Measurements from ENCODE around the gene BICC1. TPM values are rescaled to one million over a fixed set of nuclear protein-coding genes. Genes with fewer than 3 reads are reported as not detected.

Gene BICC1
- total RNA-seq, 1 experiment from 2014 or later, result 0.57 TPM

GRCh38 chr10:58867683-58868082, 355.0 kb downstream of the BICC1 start:
- no peak overlapping the region for H3K27ac Mint-ChIP-seq
- H3K4me1 Mint-ChIP-seq, result no peaks in the 10 kb centered on the region

More at GRCh38 chr10:58867683-58868082, 355.0 kb downstream of the BICC1 start:
- Histone ChIP-seq H2AFZ (ENCODE audit: low read length) (no peak overlapping the region), H3K79me1 (ENCODE audit: insufficient read depth, low read depth, low read length, poor library complexity, severe bottlenecking) (no peaks in the 10 kb centered on the region), H2BK15ac (ENCODE audit: low read depth, low read length) (no peak overlapping the region), H3K4me1 (ENCODE audit: insufficient read depth, low read length) (no peaks in the 10 kb centered on the region), H3K27ac (ENCODE audit: insufficient read length, low read depth, low read length) (no peak overlapping the region), H3K4me2 (ENCODE audit: insufficient read depth, insufficient read length, low read length) (no peak overlapping the region), H3K14ac (ENCODE audit: insufficient read depth, low read length) (no peak overlapping the region), H2BK120ac (ENCODE audit: low read depth, low read length, poor library complexity, severe bottlenecking) (no peak overlapping the region), H3K56ac (ENCODE audit: insufficient read length, low read depth, low read length) (no peak overlapping the region), H4K91ac (ENCODE audit: insufficient read length, low read depth, low read length) (no peak overlapping the region), H2AK5ac (ENCODE audit: insufficient read length, low read length) (no peak overlapping the region), H3K9me3 (ENCODE audit: control insufficient read depth, low read depth, low read length) (no peaks in the 10 kb centered on the region), H4K5ac (ENCODE audit: insufficient read length, low read depth, low read length) (no peak overlapping the region), H4K8ac (replicated peaks; ENCODE audit: insufficient read length, low read depth, low read length) (no peak overlapping the region), H3K27me3 (ENCODE audit: insufficient read depth, low read length) (no peaks in the 10 kb centered on the region), H3K9ac (ENCODE audit: extremely low read depth, insufficient read length, low read length) (no peak overlapping the region), H3K4ac (ENCODE audit: low read depth, low read length) (no peak overlapping the region), H2BK5ac (ENCODE audit: insufficient read length, low read length) (no peak overlapping the region), H3K23me2 (ENCODE audit: insufficient read length, low read depth, low read length, poor library complexity, severe bottlenecking) (no peaks in the 10 kb centered on the region), H3T11ph (ENCODE audit: low read length) (no peak overlapping the region), H3K18ac (ENCODE audit: insufficient read length, low read depth, low read length) (no peak overlapping the region), H3K79me2 (ENCODE audit: insufficient read depth, low read length) (no peaks in the 10 kb centered on the region), H2BK20ac (ENCODE audit: low read depth, low read length, poor library complexity, severe bottlenecking) (no peak overlapping the region), H2BK12ac (ENCODE audit: insufficient read length, low read depth, low read length) (no peak overlapping the region), H4K20me1 (ENCODE audit: control insufficient read depth, insufficient read depth, insufficient read length) (no peaks in the 10 kb centered on the region), H3K23ac (ENCODE audit: insufficient read length, low read depth, low read length) (no peak overlapping the region)
- Mint-ChIP-seq H3K4me3 (no peak overlapping the region), H3K27me3 (ENCODE audit: low read depth) (no peaks in the 10 kb centered on the region; the same call in 1 of the 2 replicates), H3K9me3 (peaks cover 8% of the 10 kb centered on the region in 2 experiments; a peak in 4 of 5 replicates), H3K36me3 (ENCODE audit: insufficient read depth in 1 of 3, low read depth in 3 of 3) (peaks cover 5 to 6% (median 6%) of the 10 kb centered on the region in 3 experiments; a peak in 6 of 7 replicates)
- no peak for DNase-seq
- TF ChIP-seq CTCF (conservative IDR thresholded peaks at IDR 0.05), result no peak

Measured in H9 (cell line).